Mesendoderm (in vitro differentiated cells): ENCODE results near the gene LRRC4C.
A peak's percentile ranks its signal among the peaks of the same experiment; 100 is the strongest.

Experiments
- DNase-seq: peaks from one replicate; pipeline ENCODE4 v3.0.0; 2013
- H2AK5ac ChIP-seq: 2 replicates; pipeline ENCODE4 v1.6.1; 2013; ENCODE audit warnings: low read length, inconsistent platforms
- H2BK120ac ChIP-seq: 2 replicates; pipeline ENCODE4 v1.6.1; 2013; ENCODE audit warnings: low read depth, mild to moderate bottlenecking, low read length, moderate library complexity, mixed read lengths
- H2BK15ac ChIP-seq: replicated peaks from 2 replicates; pipeline ENCODE4 v1.6.1; 2013; ENCODE audit warnings: low read depth, mild to moderate bottlenecking, moderate library complexity
- H2BK5ac ChIP-seq: 2 replicates; pipeline ENCODE4 v1.6.1; 2013; ENCODE audit warnings: low read length, inconsistent platforms
- H3K18ac ChIP-seq: 2 replicates; pipeline ENCODE4 v1.6.1; 2013; ENCODE audit warnings: mild to moderate bottlenecking, low read length, mixed read lengths
- H3K23ac ChIP-seq: one replicate; pipeline ENCODE4 v1.6.1; 2013; ENCODE audit warnings: low read length
- H3K27ac ChIP-seq: 2 replicates; pipeline ENCODE4 v1.5.1; 2013; ENCODE audit warnings: low read depth, mild to moderate bottlenecking, inconsistent platforms, low read length, moderate library complexity
- H3K27me3 ChIP-seq: 2 replicates; pipeline ENCODE4 v1.6.1; 2013; ENCODE audit warnings: low read length, control low read depth, mild to moderate bottlenecking, inconsistent platforms; ENCODE audit not compliant: insufficient read depth, poor library complexity
- H3K36me3 ChIP-seq: 2 replicates; pipeline ENCODE4 v1.6.1; 2013; ENCODE audit warnings: low read length, inconsistent platforms; ENCODE audit not compliant: control insufficient read depth, insufficient read depth
- H3K4ac ChIP-seq: one replicate; pipeline ENCODE4 v1.6.1; 2013; ENCODE audit warnings: low read depth, mild to moderate bottlenecking, low read length, moderate library complexity
- H3K4me1 ChIP-seq: 2 replicates; pipeline ENCODE4 v1.6.1; 2013; ENCODE audit warnings: low read depth, low read length, inconsistent platforms; ENCODE audit not compliant: control insufficient read depth
- H3K4me2 ChIP-seq: 2 replicates; pipeline ENCODE4 v1.6.1; 2013; ENCODE audit warnings: low read length
- H3K4me3 ChIP-seq: 2 replicates; pipeline ENCODE4 v1.5.1; 2013; ENCODE audit warnings: mild to moderate bottlenecking, low read length
- H3K56ac ChIP-seq: one replicate; pipeline ENCODE4 v1.6.1; 2013; ENCODE audit warnings: low read length
- H3K79me1 ChIP-seq: 2 replicates; pipeline ENCODE4 v1.6.1; 2013; ENCODE audit warnings: low read length, inconsistent platforms
- H3K79me2 ChIP-seq: 2 replicates; pipeline ENCODE4 v1.6.1; 2013; ENCODE audit warnings: mild to moderate bottlenecking, low read length; ENCODE audit not compliant: control insufficient read depth, insufficient read depth
- H3K9ac ChIP-seq: 2 replicates; pipeline ENCODE4 v1.6.1; 2013; ENCODE audit warnings: low read length, inconsistent platforms
- H4K5ac ChIP-seq: one replicate; pipeline ENCODE4 v1.6.1; 2013; ENCODE audit warnings: low read length
- H4K8ac ChIP-seq: one replicate; pipeline ENCODE4 v1.6.1; 2013; ENCODE audit warnings: low read depth, mild to moderate bottlenecking, control low read depth, low read length, moderate library complexity
- WGBS: extraction: QIAGEN DNeasy Blood & Tissue Kit; methylation state at CpG from one replicate; pipeline ENCODE4 v1.1.7; 2013; ENCODE audit warnings: low lambda C conversion rate, missing lambda C conversion rate; ENCODE audit not compliant: insufficient coverage; ENCODE audit errors: extremely low coverage; 5-methylcytosine and 5-hydroxymethylcytosine counted together

Gene LRRC4C

GRCh38 chr11:40338062-40338461 is 1121.4 kb downstream of the LRRC4C start:
- H4K8ac ChIP-seq = no peak overlapping the region
- H2BK120ac ChIP-seq = no peak overlapping the region
- no peak for DNase-seq
- no peak overlapping the region for H3K18ac ChIP-seq
- no peak overlapping the region for H3K4me3 ChIP-seq
- peaks cover 1% of the 10 kb centered on the region for H3K4me1 ChIP-seq
- no peaks in the 10 kb centered on the region for H3K79me1 ChIP-seq
- H3K27ac ChIP-seq = no peak overlapping the region
- no peak overlapping the region for H3K4me2 ChIP-seq
- H3K36me3 ChIP-seq = no peaks in the 10 kb centered on the region
- no peak overlapping the region for H3K4ac ChIP-seq
- no peak overlapping the region for H3K9ac ChIP-seq
- H2AK5ac ChIP-seq = no peak overlapping the region
- no peaks in the 10 kb centered on the region for H3K27me3 ChIP-seq
- no peak overlapping the region for H2BK5ac ChIP-seq
- H3K56ac ChIP-seq = no peak overlapping the region
- no peak overlapping the region for H4K5ac ChIP-seq
- no peaks in the 10 kb centered on the region for H3K79me2 ChIP-seq
- WGBS = no CpG with 5 or more reads among the region's 3 CpGs
- H2BK15ac ChIP-seq = no peak overlapping the region
- H3K23ac ChIP-seq = no peak overlapping the region

- DNase-seq = peak; percentile 3
- H2AK5ac ChIP-seq = no peak overlapping the region
- H3K36me3 ChIP-seq = no peaks in the 10 kb centered on the region
- H3K79me1 ChIP-seq = no peaks in the 10 kb centered on the region
- no peak overlapping the region for H4K8ac ChIP-seq
- H3K4me3 ChIP-seq = no peak overlapping the region
- H2BK120ac ChIP-seq = no peak overlapping the region
- H3K23ac ChIP-seq = no peak overlapping the region
- WGBS = no CpG with 5 or more reads among the region's 3 CpGs
- H3K9ac ChIP-seq = no peak overlapping the region
- no peak overlapping the region for H3K27ac ChIP-seq
- H2BK5ac ChIP-seq = no peak overlapping the region
- no peak overlapping the region for H4K5ac ChIP-seq
- no peak overlapping the region for H3K4me2 ChIP-seq
- H3K56ac ChIP-seq = no peak overlapping the region
- no peak overlapping the region for H2BK15ac ChIP-seq
- H3K4ac ChIP-seq = no peak overlapping the region
- H3K27me3 ChIP-seq = no peaks in the 10 kb centered on the region
- no peak overlapping the region for H3K18ac ChIP-seq
- no peaks in the 10 kb centered on the region for H3K79me2 ChIP-seq
- H3K4me1 ChIP-seq = peaks cover 1% of the 10 kb centered on the region
Observed at GRCh38 chr11:40337118-40337517, 1122.3 kb downstream of the LRRC4C start.

GRCh38 chr11:40328890-40329614 is 1130.4 kb downstream of the LRRC4C start:
- no peak overlapping the region for H3K27ac ChIP-seq
- no peak overlapping the region for H3K18ac ChIP-seq
- H3K79me2 ChIP-seq = no peaks in the 10 kb centered on the region
- peak; percentile 85 for DNase-seq
- no peaks in the 10 kb centered on the region for H3K4me1 ChIP-seq
- no peak overlapping the region for H2BK15ac ChIP-seq
- H3K36me3 ChIP-seq = no peaks in the 10 kb centered on the region
- no CpG with 5 or more reads among the region's 5 CpGs for WGBS
- no peak overlapping the region for H2AK5ac ChIP-seq
- no peak overlapping the region for H3K23ac ChIP-seq
- no peak overlapping the region for H2BK120ac ChIP-seq
- H3K27me3 ChIP-seq = no peaks in the 10 kb centered on the region
- no peak overlapping the region for H4K5ac ChIP-seq
- no peak overlapping the region for H3K4me2 ChIP-seq
- H3K56ac ChIP-seq = no peak overlapping the region
- no peak overlapping the region for H3K4ac ChIP-seq
- no peak overlapping the region for H3K4me3 ChIP-seq
- H3K79me1 ChIP-seq = no peaks in the 10 kb centered on the region
- no peak overlapping the region for H4K8ac ChIP-seq
- no peak overlapping the region for H3K9ac ChIP-seq
- no peak overlapping the region for H2BK5ac ChIP-seq

- no peaks in the 10 kb centered on the region for H3K27me3 ChIP-seq
- no peaks in the 10 kb centered on the region for H3K79me2 ChIP-seq
- no peak overlapping the region for H2AK5ac ChIP-seq
- H2BK5ac ChIP-seq = no peak overlapping the region
- H3K27ac ChIP-seq = no peak overlapping the region
- H2BK15ac ChIP-seq = no peak overlapping the region
- H3K4me3 ChIP-seq = no peak overlapping the region
- no peak overlapping the region for H3K23ac ChIP-seq
- no peak overlapping the region for H4K5ac ChIP-seq
- no peak overlapping the region for H3K4me2 ChIP-seq
- no peak overlapping the region for H3K18ac ChIP-seq
- no peak overlapping the region for H3K9ac ChIP-seq
- no peak overlapping the region for H3K56ac ChIP-seq
- no peak for DNase-seq
- no peaks in the 10 kb centered on the region for H3K4me1 ChIP-seq
- H3K36me3 ChIP-seq = no peaks in the 10 kb centered on the region
- WGBS = no CpG with 5 or more reads among the region's 3 CpGs
- H3K79me1 ChIP-seq = no peaks in the 10 kb centered on the region
- no peak overlapping the region for H2BK120ac ChIP-seq
- no peak overlapping the region for H3K4ac ChIP-seq
- H4K8ac ChIP-seq = no peak overlapping the region
Observed at GRCh38 chr11:40323241-40323640, 1136.2 kb downstream of the LRRC4C start.

GRCh38 chr11:40321537-40321936 is 1137.9 kb downstream of the LRRC4C start:
- no CpG with 5 or more reads among the region's 1 CpG for WGBS
- H3K9ac ChIP-seq = no peak overlapping the region
- H2AK5ac ChIP-seq = no peak overlapping the region
- no peak overlapping the region for H4K8ac ChIP-seq
- H3K79me1 ChIP-seq = no peaks in the 10 kb centered on the region
- H2BK120ac ChIP-seq = no peak overlapping the region
- no peaks in the 10 kb centered on the region for H3K4me1 ChIP-seq
- H4K5ac ChIP-seq = no peak overlapping the region
- H3K4me2 ChIP-seq = no peak overlapping the region
- H3K4ac ChIP-seq = no peak overlapping the region
- H3K27me3 ChIP-seq = no peaks in the 10 kb centered on the region
- no peaks in the 10 kb centered on the region for H3K79me2 ChIP-seq
- H3K18ac ChIP-seq = no peak overlapping the region
- no peak overlapping the region for H2BK15ac ChIP-seq
- H3K56ac ChIP-seq = no peak overlapping the region
- no peak overlapping the region for H2BK5ac ChIP-seq
- H3K23ac ChIP-seq = no peak overlapping the region
- H3K4me3 ChIP-seq = no peak overlapping the region
- H3K27ac ChIP-seq = no peak overlapping the region
- H3K36me3 ChIP-seq = no peaks in the 10 kb centered on the region
- no peak for DNase-seq

GRCh38 chr11:40316171-40316570 is 1143.3 kb downstream of the LRRC4C start:
- Histone ChIP-seq H2BK15ac (no peak overlapping the region), H4K5ac (no peak overlapping the region), H3K79me1 (no peaks in the 10 kb centered on the region), H3K27ac (no peak overlapping the region), H3K9ac (no peak overlapping the region), H2AK5ac (no peak overlapping the region), H3K36me3 (no peaks in the 10 kb centered on the region), H3K4ac (no peak overlapping the region), H2BK5ac (no peak overlapping the region), H3K4me1 (no peaks in the 10 kb centered on the region), H3K4me2 (no peak overlapping the region), H3K27me3 (no peaks in the 10 kb centered on the region), H3K18ac (no peak overlapping the region), H3K23ac (no peak overlapping the region), H4K8ac (no peak overlapping the region), H3K56ac (no peak overlapping the region), H3K4me3 (no peak overlapping the region), H3K79me2 (no peaks in the 10 kb centered on the region), H2BK120ac (no peak overlapping the region)
- DNase-seq = no peak
